Neural progenitor cell (in vitro differentiated cells): ENCODE data around the gene TCFL5.

Experiments used
- CTCF ChIP-seq: fragments of 200-600 bp; sonication (generic); IDR thresholded peaks from 2 replicates; pipeline ENCODE4 v1.5.1; 2017; ENCODE audit warnings: antibody characterized with exemption, mild to moderate bottlenecking
- EZH2 ChIP-seq: fragments of 200-600 bp; sonication (generic); IDR thresholded peaks from 2 replicates; pipeline ENCODE4 v1.6.1; 2017; ENCODE audit warnings: antibody characterized with exemption, mild to moderate bottlenecking, moderate library complexity
- EZH2phosphoT487 ChIP-seq: fragments of 200-600 bp; sonication (generic); IDR thresholded peaks from 2 replicates; pipeline ENCODE4 v1.6.1; 2017; ENCODE audit warnings: antibody characterized with exemption

DNA sequence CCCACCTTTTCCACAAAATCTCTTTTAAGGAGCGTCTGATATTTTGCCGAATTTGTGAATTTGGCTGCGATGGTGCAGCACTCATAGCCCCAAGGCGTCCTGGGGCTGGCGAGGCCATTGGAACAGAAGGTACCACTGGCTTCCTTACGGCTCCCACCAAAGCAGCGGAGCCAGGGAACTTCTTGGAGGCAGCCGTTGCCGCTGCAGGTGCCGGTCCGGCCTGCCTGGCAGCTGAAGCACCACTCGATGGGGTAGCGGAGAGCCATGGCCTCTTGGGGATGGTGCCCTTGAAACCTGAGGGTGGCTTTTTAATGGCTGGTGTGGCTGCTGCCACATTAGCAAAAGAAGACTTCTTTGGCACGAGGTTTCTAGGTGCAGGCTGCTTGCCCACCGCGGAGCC, 34.9 kb upstream of the TCFL5 start:
- TF ChIP-seq CTCF (no peak), EZH2 (no peak), EZH2phosphoT487 (no peak)
